HS-5 (cell line): ENCODE data around the gene NCOA5.
A peak's percentile ranks its signal among the peaks of the same experiment; 100 is the strongest.
"Not testable (repeated sequence)": the region's sequence is repeated elsewhere in the genome, so short reads cannot be mapped to it uniquely, and the experiment has no call there.

Source experiments
- DNase-seq: peaks from one replicate; pipeline ENCODE4 v3.0.0-alpha.2; 2012; ENCODE audit warnings: low read depth

NCOA5 gene

GRCh38 chr20:46091622-46092535, 2.1 kb upstream of the NCOA5 start:
- DNase-seq = not testable (repeated sequence)

- no peak for DNase-seq
Observed at GRCh38 chr20:46089167-46089416, 670 bp downstream of the NCOA5 start.

- DNase-seq = no peak
Observed at GRCh38 chr20:46088409-46089166, 1.2 kb downstream of the NCOA5 start.

- DNase-seq = no peak
Observed at GRCh38 chr20:46087161-46087560, 2.6 kb downstream of the NCOA5 start.

- no peak for DNase-seq
Observed at GRCh38 chr20:46085179-46085851, 4.4 kb downstream of the NCOA5 start.

GRCh38 chr20:46084805-46085178, 5.0 kb downstream of the NCOA5 start:
- DNase-seq = no peak

GRCh38 chr20:46083531-46084061, 6.2 kb downstream of the NCOA5 start:
- DNase-seq = no peak

- DNase-seq = no peak
Observed at GRCh38 chr20:46083101-46083500, 6.7 kb downstream of the NCOA5 start.

- no peak for DNase-seq
Observed at GRCh38 chr20:46081074-46081473, 8.7 kb downstream of the NCOA5 start.

GRCh38 chr20:46078954-46079353, 10.8 kb downstream of the NCOA5 start:
- no peak for DNase-seq

GRCh38 chr20:46077642-46078305, 12.0 kb downstream of the NCOA5 start:
- no peak for DNase-seq

- no peak for DNase-seq
Observed at GRCh38 chr20:46076806-46077205, 13.0 kb downstream of the NCOA5 start.

- DNase-seq = no peak
Observed at GRCh38 chr20:46074006-46074405, 15.8 kb downstream of the NCOA5 start.

GRCh38 chr20:46073443-46073842, 16.3 kb downstream of the NCOA5 start:
- DNase-seq = no peak

- no peak for DNase-seq
Observed at GRCh38 chr20:46073024-46073423, 16.7 kb downstream of the NCOA5 start.

GRCh38 chr20:46071573-46071972, 18.2 kb downstream of the NCOA5 start:
- no peak for DNase-seq

GRCh38 chr20:46070215-46070900, 19.4 kb downstream of the NCOA5 start:
- DNase-seq = peak; percentile 72

GRCh38 chr20:46065691-46066090, 24.1 kb downstream of the NCOA5 start:
- no peak for DNase-seq

GRCh38 chr20:46065006-46065405, 24.8 kb downstream of the NCOA5 start:
- no peak for DNase-seq

GRCh38 chr20:46063652-46064054, 26.1 kb downstream of the NCOA5 start:
- no peak for DNase-seq

- DNase-seq = no peak
Observed at GRCh38 chr20:46063151-46063550, 26.6 kb downstream of the NCOA5 start.

GRCh38 chr20:46062621-46063020, 27.1 kb downstream of the NCOA5 start:
- DNase-seq = no peak
